Panc1 (cell line): ENCODE results near the gene NDRG2.

Experiments
- CTCF ChIP-seq: fragments of 450-650 bp; IDR thresholded peaks from 2 replicates; pipeline ENCODE4 v1.5.1; 2017; ENCODE audit warnings: mild to moderate bottlenecking
- POLR2AphosphoS5 ChIP-seq: IDR thresholded peaks from 2 replicates; pipeline ENCODE4 v1.6.1; 2012; ENCODE audit warnings: mild to moderate bottlenecking, low read depth, low read length, moderate library complexity
- TCF7L2 ChIP-seq: IDR thresholded peaks from 2 replicates; pipeline ENCODE4 v1.6.1; 2011; ENCODE audit warnings: mild to moderate bottlenecking, low read depth, low read length, inconsistent platforms

GRCh38 chr14:21073921-21074320, 49.1 kb upstream of the NDRG2 start:
- TF ChIP-seq CTCF (no peak), POLR2AphosphoS5 (no peak), TCF7L2 (no peak)
